GM23338 (cell line): ENCODE results near the gene DNAJC11.

Experiments used
- EZH2 ChIP-seq: fragments of 200-600 bp; sonication (generic); IDR thresholded peaks from one replicate; pipeline ENCODE4 v1.8.0; 2017; ENCODE audit warnings: antibody characterized with exemption, mild to moderate bottlenecking, low read depth; ENCODE audit not compliant: unreplicated experiment
- EZH2phosphoT487 ChIP-seq: fragments of 200-600 bp; sonication (generic); IDR thresholded peaks from one replicate; pipeline ENCODE4 v1.8.1; 2018; ENCODE audit warnings: antibody characterized with exemption; ENCODE audit not compliant: unreplicated experiment
- JUNB ChIP-seq: IDR thresholded peaks from one replicate; pipeline ENCODE4 v1.6.1; 2016; ENCODE audit warnings: antibody characterized with exemption; ENCODE audit not compliant: unreplicated experiment
- POLR2AphosphoS5 ChIP-seq: IDR thresholded peaks from 2 replicates; pipeline ENCODE4 v1.6.1; 2016; ENCODE audit warnings: antibody characterized with exemption, low read depth
- REST ChIP-seq: IDR thresholded peaks from one replicate; pipeline ENCODE4 v1.6.1; 2018; ENCODE audit warnings: antibody characterized with exemption; ENCODE audit not compliant: unreplicated experiment
- STAT1 ChIP-seq: IDR thresholded peaks from one replicate; pipeline ENCODE4 v1.6.1; 2016; ENCODE audit warnings: antibody characterized with exemption; ENCODE audit not compliant: unreplicated experiment
- ZNF331 ChIP-seq: fragments of 250-450 bp; sonication (Bioruptor Pico); IDR thresholded peaks from 2 replicates; pipeline ENCODE4 v1.5.0; 2020; ENCODE audit warnings: low read depth, mild to moderate bottlenecking, moderate library complexity
- TF ChIP-seq, protein P1 (sequence below), 2 experiments: fragments of 200-600 bp in 1 of 2; sonication (generic) in 1 of 2; conservative IDR thresholded peaks; 2 replicates each; pipeline versions ENCODE4 v1.5.1 to v1.6.1; 2016 to 2017; ENCODE audit warnings: antibody characterized with exemption in 2 of 2, low read depth in 2 of 2, mild to moderate bottlenecking in 2 of 2, moderate library complexity in 1 of 2

- TF ChIP-seq EZH2 (no peak), JUNB (no peak), POLR2AphosphoS5 (no peak), EZH2phosphoT487 (no peak), STAT1 (no peak), REST (no peak), ZNF331 (CRISPR knock-in tag) (no peak)
- TF ChIP-seq, protein P1, sequence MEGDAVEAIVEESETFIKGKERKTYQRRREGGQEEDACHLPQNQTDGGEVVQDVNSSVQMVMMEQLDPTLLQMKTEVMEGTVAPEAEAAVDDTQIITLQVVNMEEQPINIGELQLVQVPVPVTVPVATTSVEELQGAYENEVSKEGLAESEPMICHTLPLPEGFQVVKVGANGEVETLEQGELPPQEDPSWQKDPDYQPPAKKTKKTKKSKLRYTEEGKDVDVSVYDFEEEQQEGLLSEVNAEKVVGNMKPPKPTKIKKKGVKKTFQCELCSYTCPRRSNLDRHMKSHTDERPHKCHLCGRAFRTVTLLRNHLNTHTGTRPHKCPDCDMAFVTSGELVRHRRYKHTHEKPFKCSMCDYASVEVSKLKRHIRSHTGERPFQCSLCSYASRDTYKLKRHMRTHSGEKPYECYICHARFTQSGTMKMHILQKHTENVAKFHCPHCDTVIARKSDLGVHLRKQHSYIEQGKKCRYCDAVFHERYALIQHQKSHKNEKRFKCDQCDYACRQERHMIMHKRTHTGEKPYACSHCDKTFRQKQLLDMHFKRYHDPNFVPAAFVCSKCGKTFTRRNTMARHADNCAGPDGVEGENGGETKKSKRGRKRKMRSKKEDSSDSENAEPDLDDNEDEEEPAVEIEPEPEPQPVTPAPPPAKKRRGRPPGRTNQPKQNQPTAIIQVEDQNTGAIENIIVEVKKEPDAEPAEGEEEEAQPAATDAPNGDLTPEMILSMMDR (conservative IDR thresholded peaks at IDR 0.05; ENCODE audit: low read depth in 2 of 2) = no peak
Measured at GRCh38 chr1:6691507-6691906, 10.1 kb downstream of the DNAJC11 start.
